Psoas muscle (tissue), 8 donors: ENCODE measurements around the gene FNBP1. TPM values are rescaled to one million over a fixed set of nuclear protein-coding genes. Genes with fewer than 3 reads are reported as not detected.
"Not testable (repeated sequence)": the region's sequence is repeated elsewhere in the genome, so short reads cannot be mapped to it uniquely, and the experiment has no call there.

Experiments used
- ATAC-seq, 4 donors: fragments of 200-7000 bp; cut with Tn5 transposase; one replicate each; pipeline ENCODE4 v1.9.1; 2020; ENCODE audit warnings: moderate library complexity in 3 of 4, mild to moderate bottlenecking in 2 of 4
- DNase-seq, 2 donors: peaks; one replicate each; pipeline ENCODE4 v3.0.0-alpha.2; 2020
- H3K27ac ChIP-seq: fragments of 200-600 bp; one replicate; pipeline ENCODE4 v1.8.0; 2022
- H3K27me3 ChIP-seq, 3 donors: fragments of 200-600 bp in 1 of 3; one replicate each; pipeline versions ENCODE4 v1.6.1 to v1.8.0; 2013 to 2022; ENCODE audit warnings: low read length in 2 of 3, mild to moderate bottlenecking in 2 of 3, moderate library complexity in 1 of 3; ENCODE audit not compliant: insufficient read depth in 3 of 3
- H3K36me3 ChIP-seq, 2 donors: fragments of 200-600 bp in 1 of 2; one replicate each; pipeline versions ENCODE4 v1.6.1 to v1.8.0; 2013 to 2022; ENCODE audit warnings: low read depth in 1 of 2, mild to moderate bottlenecking in 1 of 2, moderate library complexity in 1 of 2; ENCODE audit not compliant: insufficient read depth in 1 of 2
- H3K4me1 ChIP-seq: fragments of 200-600 bp; one replicate; pipeline ENCODE4 v1.8.0; 2022
- H3K4me3 ChIP-seq: fragments of 200-600 bp; one replicate; pipeline ENCODE4 v1.8.0; 2022; ENCODE audit warnings: mild to moderate bottlenecking
- H3K9me3 ChIP-seq: fragments of 200-600 bp; one replicate; pipeline ENCODE4 v1.8.0; 2022
- WGBS, 3 donors: extraction: QIAGEN DNeasy Blood & Tissue Kit; methylation state at CpG; one replicate each; pipeline versions ENCODE4 v1.1.6 to v1.1.7; 2013; 5-methylcytosine and 5-hydroxymethylcytosine counted together
- intact Hi-C, 2 donors: fragments of 100-400 bp; cut with DNase I; formaldehyde crosslinking; loops; one replicate each; pipeline versions ENCODE4 v1.11.0 to v1.14.2; 2022
- polyA plus RNA-seq, 3 donors: library from polyadenylated mRNA; stranded (reverse); fragments of 200-250 nt; gene quantifications; one replicate each; pipeline ENCODE4 v1.2.3, GENCODE V29; 2013
- total RNA-seq, 4 donors: library from RNA; stranded (reverse); fragmentation: NEBNext Ultra II Directional in 2 of 4; extraction: Animal tissue kit (Norgen Biotek cat#: 25700) in 2 of 4; gene quantifications; one replicate each; pipeline versions ENCODE4 v1.2.1 to v1.2.4, GENCODE V29; 2021 to 2023
- TF ChIP-seq, protein P1 (sequence below): fragments of 200-600 bp; IDR thresholded peaks from one replicate; pipeline ENCODE4 v1.8.0; 2022; ENCODE audit warnings: antibody characterized with exemption
- donor health status: healthy with polysubstance abuse.
- donor health status: DM: no; HTN: no; CAD: no; lungs with moderate emphysema.
- donor health status: Bipolar disorder and iron deficiency.
- donor health status: healthy.
- donor health status: DM: yes; HTN: yes; CAD: no.
- donor health status: DM: no; HTN: no; CAD: no.
- donor health status: DM: no; HTN: no; CAD: no.
- donor health status: DM: yes; HTN: yes; CAD: no.

Gene FNBP1
- total and polyA plus RNA-seq, 7 donors: 4.6 to 30.5 (median 27.2) TPM

DNA sequence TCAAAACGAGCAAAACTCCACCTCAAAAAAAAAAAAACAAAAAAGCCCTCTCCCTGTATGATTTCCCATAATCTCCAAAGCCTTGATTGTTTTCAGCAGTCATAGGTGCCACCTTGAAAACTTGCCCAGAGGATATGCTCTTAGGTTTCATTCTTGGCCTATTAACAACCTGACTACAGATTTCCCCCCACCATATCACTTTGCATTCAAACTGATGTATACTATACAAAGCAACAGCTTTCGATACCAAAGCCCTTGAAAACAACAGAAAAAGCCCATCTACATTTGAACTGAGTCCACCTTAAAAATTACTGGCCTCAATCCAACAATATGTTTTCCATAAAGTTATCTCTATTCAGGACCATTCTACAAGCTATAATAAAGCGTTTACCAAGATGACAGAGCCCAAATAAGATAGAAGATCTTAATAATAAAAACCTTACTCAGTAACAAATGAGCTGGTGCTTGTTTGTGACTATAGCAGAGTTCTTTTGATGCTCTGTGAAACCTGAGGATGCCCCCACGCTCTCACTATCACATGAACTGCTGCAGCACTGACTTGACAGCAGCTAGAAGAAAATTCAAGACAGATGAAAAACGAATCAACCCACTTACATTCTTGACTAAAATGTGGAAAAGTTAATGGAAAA lies 44.4 kb downstream of the FNBP1 start:
- intact Hi-C loops: no loop called here
- H3K4me1 ChIP-seq: peaks cover 23% of the 10 kb centered on the region
- 56 to 64% (median 62%) methylated on average over 5 of the region's 5 CpGs for WGBS, 3 donors

DNA sequence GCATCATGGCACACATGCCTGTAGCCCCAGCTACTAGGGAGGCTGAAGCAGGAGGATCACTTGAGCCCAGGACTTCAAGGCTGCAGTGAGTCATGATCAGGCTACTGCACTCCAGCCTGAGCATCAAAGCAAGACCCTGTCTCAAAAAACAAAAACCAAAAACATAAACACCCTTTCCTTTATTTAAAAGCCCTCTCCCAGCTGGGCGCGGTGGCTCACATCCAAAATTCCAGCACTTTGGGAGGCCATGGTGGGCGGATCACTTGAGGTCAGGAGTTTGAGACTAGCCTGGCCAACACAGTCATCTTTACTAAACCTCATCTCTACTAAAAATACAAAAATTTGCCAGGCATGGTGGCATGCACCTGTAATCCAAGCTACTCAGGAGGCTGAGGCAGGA lies 45.3 kb downstream of the FNBP1 start:
- WGBS, 3 donors: 93 to 97% (median 95%) methylated on average over 3 of the region's 3 CpGs
- H3K36me3 ChIP-seq, DNase-seq, H3K27ac ChIP-seq, H3K27me3 ChIP-seq, intact Hi-C loops, H3K9me3 ChIP-seq, ATAC-seq, H3K4me3 ChIP-seq: not testable (repeated sequence)
- H3K4me1 ChIP-seq: peaks cover 23% of the 10 kb centered on the region

More for the DNA sequence above, 44.4 kb downstream of the FNBP1 start:
- H3K9me3 ChIP-seq: no peaks in the 10 kb centered on the region
- TF ChIP-seq, protein P1, sequence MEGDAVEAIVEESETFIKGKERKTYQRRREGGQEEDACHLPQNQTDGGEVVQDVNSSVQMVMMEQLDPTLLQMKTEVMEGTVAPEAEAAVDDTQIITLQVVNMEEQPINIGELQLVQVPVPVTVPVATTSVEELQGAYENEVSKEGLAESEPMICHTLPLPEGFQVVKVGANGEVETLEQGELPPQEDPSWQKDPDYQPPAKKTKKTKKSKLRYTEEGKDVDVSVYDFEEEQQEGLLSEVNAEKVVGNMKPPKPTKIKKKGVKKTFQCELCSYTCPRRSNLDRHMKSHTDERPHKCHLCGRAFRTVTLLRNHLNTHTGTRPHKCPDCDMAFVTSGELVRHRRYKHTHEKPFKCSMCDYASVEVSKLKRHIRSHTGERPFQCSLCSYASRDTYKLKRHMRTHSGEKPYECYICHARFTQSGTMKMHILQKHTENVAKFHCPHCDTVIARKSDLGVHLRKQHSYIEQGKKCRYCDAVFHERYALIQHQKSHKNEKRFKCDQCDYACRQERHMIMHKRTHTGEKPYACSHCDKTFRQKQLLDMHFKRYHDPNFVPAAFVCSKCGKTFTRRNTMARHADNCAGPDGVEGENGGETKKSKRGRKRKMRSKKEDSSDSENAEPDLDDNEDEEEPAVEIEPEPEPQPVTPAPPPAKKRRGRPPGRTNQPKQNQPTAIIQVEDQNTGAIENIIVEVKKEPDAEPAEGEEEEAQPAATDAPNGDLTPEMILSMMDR: no peak
- ATAC-seq (no peak), DNase-seq (no peak)
- H3K36me3 ChIP-seq: peaks cover 0 to 5% of the 10 kb centered on the region in 2 donors
- H3K4me3 ChIP-seq: no peak overlapping the region
- H3K27ac ChIP-seq: no peak overlapping the region
- no peaks in the 10 kb centered on the region for H3K27me3 ChIP-seq

DNA sequence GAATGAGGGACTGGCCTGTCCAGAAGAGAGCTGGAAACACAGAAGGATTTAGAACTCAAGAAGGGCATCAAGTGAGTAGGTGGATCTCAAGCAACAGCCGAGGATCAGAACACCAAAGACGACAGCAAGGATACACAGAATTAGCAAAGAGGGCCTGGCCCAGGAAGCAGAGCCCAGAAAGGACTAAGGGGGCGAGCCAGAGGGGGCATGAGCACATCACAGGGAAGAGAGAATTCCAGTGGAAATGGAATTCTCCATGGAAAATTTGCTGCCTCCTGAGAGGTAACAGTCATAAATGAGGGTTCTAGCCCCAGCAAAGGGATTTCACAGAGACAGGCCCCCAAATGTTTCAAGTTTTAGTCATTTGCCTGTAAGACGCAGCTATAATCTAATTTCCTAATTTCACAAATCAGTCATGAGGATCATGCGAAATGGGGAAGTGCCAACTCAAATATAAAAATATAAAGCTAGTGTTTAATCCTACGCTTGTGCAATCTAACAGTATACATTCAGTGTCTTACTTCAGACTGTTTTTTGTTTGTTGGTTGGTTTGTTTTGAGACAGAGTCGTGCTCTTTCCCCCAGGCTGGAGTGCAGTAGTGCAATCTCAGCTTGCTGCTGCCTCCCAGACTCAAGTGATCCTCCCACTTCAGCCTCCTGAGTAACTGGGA lies 46.7 kb downstream of the FNBP1 start:
- Histone ChIP-seq H3K4me3 (no peak overlapping the region), H3K4me1 (peaks cover 23% of the 10 kb centered on the region), H3K27ac (no peak overlapping the region), H3K27me3 (no peaks in the 10 kb centered on the region), H3K36me3 (peaks cover 0 to 5% of the 10 kb centered on the region in 2 donors), H3K9me3 (no peaks in the 10 kb centered on the region)
- no peak for ATAC-seq
- intact Hi-C loops: no loop called here
- 85 to 89% (median 87%) methylated on average over 7 of the region's 7 CpGs for WGBS, 3 donors
- TF ChIP-seq, protein P1: no peak
- no peak for DNase-seq

DNA sequence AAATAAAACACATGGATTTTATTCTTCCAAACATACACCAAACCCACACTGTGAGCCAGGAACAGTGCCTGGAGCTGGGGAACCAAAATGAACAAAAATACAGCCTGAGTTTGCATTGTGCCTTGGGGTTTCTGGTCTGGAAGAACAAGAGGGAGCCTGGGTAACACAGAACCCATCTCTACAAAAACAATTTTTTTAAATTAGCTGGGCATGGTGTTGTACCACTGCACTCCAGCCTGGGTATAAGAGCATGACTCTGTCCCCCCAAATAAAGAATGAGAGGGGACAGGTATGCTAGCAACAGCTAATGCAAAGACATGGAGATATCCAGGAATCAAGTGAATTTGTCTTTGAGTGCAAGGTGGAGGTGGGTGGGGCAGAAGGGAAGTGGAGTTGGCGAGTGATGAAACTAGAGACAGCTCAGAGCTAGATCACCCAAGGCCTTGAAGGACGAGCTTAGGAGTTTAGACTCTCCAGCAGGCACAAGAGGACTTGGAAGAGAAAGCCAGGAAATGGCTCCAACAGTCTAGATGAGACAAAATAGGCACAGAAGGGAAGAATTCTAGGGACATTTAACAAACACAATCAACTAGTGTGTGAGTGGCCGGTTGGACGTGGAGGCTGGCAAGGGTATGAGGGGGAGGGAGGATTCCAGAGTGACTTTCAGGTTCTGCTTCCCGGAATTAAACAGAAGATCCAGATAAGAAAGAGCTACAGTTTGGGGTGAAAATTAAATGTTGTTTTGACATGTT lies 47.4 kb downstream of the FNBP1 start:
- peaks cover 0 to 5% of the 10 kb centered on the region in 2 donors for H3K36me3 ChIP-seq
- 57 to 70% (median 63%) methylated on average over 5 of the region's 5 CpGs for WGBS, 3 donors
- intact Hi-C loops: no loop called here
- H3K27me3 ChIP-seq: no peaks in the 10 kb centered on the region
- H3K27ac ChIP-seq: no peak overlapping the region
- DNase-seq: no peak
- no peaks in the 10 kb centered on the region for H3K9me3 ChIP-seq
- TF ChIP-seq, protein P1: no peak
- no peak overlapping the region for H3K4me3 ChIP-seq
- H3K4me1 ChIP-seq: peaks cover 23% of the 10 kb centered on the region
- peak in 1 of 4 donors; percentile 25 for ATAC-seq

DNA sequence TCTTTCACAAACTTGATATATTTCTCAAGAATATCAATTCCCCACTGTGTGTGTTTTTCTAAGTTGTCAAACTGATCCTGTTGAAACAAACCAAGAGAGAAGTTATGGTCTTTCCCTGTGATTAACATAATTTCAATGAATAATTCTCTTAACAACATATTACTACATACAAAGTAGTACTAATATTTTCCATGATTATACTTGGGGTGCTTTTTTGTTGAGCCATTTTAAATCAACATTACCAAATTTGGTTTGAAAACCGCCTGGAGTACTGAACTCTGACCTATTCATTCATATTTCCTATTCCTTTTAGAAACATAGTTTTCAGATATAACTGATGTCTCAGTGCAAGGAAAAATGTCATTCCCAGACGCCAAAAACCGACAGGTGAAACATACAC lies 48.1 kb downstream of the FNBP1 start:
- DNase-seq (no peak), ATAC-seq (no peak)
- Histone ChIP-seq H3K27ac (no peak overlapping the region), H3K9me3 (no peaks in the 10 kb centered on the region), H3K36me3 (peaks cover 0 to 5% of the 10 kb centered on the region in 2 donors), H3K27me3 (no peaks in the 10 kb centered on the region), H3K4me3 (no peak overlapping the region), H3K4me1 (peaks cover 23% of the 10 kb centered on the region)
- TF ChIP-seq, protein P1: no peak
- intact Hi-C loops: no loop called here
- 62 to 72% (median 72%) methylated on average over 3 of the region's 3 CpGs for WGBS, 3 donors

DNA sequence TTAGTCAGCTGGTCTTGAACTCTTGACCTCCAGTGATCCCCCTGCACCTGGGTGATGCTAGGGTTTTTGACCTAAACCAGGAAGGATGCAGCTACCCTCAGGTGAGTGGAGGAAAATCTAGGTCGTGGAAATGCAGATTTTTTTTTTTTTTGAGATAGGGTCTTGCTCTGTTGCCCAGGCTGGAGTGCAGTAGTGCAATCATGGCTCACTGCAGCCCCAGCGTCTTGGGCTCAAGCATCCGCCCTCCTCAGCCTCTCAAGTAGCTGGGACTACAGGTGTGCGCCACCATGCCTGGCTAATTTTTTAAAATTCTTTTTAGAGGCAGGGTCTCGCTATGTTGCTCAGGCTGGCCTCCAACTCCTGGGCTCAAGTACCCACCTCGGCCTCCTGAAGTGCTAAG lies 51.9 kb downstream of the FNBP1 start:
- H3K4me3 ChIP-seq, DNase-seq, intact Hi-C loops, H3K9me3 ChIP-seq, H3K36me3 ChIP-seq, H3K27me3 ChIP-seq, ATAC-seq, H3K27ac ChIP-seq: not testable (repeated sequence)
- WGBS, 3 donors: 94 to 96% (median 95%) methylated on average over 6 of the region's 6 CpGs
- peaks cover 20% of the 10 kb centered on the region for H3K4me1 ChIP-seq
